Stimulated activated CD4-positive, alpha-beta T cell treated with anti-CD3 and anti-CD28 coated beads, TNF-alpha, amount 100 ng/mL, for 1 hour (primary cell): ENCODE results near the gene ST7L.

ENCODE experiments used
- DNase-seq, 3 donors: peaks; one replicate each; pipeline ENCODE4 v3.0.0-alpha.2; 2020; ENCODE audit warnings: low read depth in 3 of 3, low spot score in 1 of 3

Gene ST7L

DNA sequence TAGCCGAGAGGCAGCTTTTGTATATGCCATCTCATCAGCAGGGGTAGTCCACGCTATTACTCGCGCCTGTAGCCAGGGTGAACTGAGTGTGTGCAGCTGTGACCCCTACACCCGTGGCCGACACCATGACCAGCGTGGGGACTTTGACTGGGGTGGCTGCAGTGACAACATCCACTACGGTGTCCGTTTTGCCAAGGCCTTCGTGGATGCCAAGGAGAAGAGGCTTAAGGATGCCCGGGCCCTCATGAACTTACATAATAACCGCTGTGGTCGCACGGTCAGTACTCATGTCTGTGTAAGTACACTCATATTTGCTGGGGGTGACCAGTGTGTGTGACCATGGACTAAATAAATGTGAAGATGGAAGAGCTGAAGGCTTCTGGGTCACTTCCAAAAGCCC lies 102.8 kb downstream of the ST7L start:
- no peak for DNase-seq

DNA sequence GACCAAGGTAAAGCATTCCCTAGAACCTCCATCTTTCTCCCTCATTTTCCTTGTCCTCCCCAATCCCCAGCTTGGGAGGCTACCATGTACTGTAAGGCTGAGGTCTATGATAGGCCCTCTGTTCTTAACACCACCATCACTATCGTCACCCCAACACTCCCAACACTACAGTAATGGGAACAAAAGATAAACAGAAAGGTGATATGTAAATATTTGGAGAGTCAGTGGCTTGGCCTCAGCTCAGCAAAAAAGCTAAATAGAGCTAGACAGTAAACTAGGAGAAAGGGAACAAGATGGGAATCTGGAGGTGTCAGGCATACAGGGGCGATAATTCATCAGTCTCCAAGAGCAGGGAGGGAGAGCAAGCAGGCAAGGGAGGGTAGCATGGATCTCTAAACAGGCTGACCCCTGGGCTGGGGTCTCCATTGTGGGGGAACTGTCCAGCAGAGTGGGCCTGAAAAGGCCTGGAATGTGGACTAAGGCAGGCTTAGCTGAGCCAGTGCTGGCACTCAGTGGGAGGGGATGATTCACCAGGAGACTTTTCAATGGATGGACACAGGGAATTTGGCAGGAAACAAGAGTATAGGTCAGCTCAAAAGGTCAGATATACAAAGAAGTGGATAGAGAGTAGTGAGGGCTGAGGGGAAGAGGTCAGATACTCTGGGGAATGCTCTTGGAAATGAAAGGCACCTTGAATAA lies 103.5 kb downstream of the ST7L start:
- DNase-seq = no peak

DNA sequence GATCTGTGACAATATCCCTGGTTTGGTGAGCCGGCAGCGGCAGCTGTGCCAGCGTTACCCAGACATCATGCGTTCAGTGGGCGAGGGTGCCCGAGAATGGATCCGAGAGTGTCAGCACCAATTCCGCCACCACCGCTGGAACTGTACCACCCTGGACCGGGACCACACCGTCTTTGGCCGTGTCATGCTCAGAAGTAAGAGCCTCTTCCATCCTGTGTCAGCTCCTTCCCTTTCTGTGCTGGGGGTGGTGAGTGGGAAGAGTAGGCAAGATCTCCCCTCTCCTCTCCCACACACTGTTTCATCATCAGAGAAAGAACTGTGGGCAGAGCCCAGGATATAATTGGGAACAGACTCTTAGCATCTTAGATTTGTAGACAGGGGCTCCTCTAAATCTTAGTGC lies 104.0 kb downstream of the ST7L start:
- no peak for DNase-seq

GRCh38 chr1:112513112-112513870 lies 105.7 kb downstream of the ST7L start:
- no peak for DNase-seq

- no peak for DNase-seq
Observed at GRCh38 chr1:112511897-112512296, 107.0 kb downstream of the ST7L start.

DNA sequence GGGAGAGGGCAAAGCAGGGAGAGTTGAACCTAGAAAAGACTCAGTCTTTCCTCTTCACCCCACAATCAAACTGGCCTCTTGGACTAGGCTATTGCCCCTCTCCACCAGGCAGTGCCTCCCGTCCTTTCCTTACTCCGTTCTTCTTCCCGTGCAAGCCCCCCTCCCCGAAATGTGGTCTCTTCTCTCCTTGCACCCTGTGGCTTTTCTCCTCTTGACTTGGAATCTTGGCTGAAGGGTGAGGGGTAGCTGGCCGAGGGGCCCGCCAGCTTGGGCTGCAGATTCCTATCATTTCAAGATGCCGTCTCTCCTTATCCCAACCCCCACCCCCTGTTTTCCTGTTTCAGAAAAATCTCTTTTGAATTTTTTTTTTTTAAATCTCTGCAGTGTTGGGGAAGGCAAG lies 108.6 kb downstream of the ST7L start:
- DNase-seq = no peak

GRCh38 chr1:112509660-112510178 lies 109.2 kb downstream of the ST7L start:
- DNase-seq = no peak

DNA sequence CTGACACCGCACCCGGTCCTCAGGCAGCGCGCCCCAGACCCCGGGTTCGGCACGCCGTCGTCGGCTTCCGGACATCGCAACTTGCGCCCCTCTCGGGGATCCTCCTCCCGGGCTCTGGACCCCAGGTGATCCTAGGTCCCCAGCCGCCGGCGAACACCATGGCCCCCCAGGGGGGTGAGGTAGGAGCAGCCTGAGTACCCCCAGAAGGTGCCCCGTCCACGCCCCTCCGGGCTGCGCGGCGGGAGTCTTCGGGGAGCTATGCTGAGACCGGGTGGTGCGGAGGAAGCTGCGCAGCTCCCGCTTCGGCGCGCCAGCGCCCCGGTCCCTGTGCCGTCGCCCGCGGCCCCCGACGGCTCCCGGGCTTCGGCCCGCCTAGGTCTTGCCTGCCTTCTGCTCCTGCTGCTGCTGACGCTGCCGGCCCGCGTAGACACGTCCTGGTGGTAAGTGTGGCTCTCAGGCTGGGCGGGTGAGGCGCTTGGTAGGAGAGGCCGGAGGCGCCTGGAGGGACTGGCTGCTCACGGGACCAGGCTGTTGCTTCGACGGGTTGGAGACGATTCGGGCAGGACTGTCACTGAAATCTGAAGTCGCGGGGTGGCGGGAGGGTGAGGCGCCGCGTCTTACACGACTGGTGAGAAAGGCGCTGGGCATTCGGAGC lies 109.8 kb downstream of the ST7L start:
- peak in 1 of 3 donors; percentile 6 for DNase-seq

- peak in 2 of 3 donors; percentile 22 to 28 for DNase-seq
Observed at GRCh38 chr1:112508278-112509004, 110.5 kb downstream of the ST7L start, which contains the start of gene WNT2B. WNT2B (plus strand) TSS chr1:112508965; CDS start chr1:112509263, 298 bp downstream.

DNA sequence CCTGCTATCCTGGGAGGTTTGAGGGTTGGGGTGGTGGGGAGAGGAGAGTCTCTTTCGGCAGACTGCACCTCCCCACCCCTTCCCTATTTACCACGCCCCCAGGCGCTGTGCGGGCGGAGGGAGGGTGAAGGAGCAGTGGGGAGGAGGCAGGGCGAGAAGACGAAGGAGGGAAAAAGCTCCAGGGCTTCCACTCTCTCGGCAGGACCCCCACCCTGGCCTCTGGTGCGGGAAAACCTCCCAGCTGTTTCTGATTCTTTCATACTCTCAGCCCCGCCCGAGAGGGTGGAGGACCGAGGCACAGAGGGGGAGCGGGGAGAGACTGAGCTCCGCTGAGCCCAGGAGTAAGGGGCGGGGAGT lies 111.0 kb downstream of the ST7L start:
- DNase-seq = no peak

DNA sequence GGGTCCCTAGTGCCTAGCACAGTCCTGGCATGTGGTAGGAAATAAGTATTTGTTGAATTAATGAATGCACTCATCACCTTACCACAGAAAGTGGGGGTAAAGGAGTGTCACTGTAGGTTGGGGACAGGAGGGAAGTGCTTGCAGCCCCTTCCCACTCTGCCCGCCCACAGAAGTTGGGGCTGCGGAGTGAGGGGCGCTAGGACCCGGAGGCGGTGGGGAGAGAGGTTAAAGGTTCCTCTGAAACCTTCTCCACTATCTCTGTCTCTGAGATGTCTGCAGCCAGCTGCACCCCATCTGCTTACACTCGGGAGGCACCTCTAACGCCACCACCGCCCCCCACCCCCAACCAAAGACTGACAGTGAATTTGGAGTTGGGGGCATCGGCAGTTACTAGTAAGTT lies 111.6 kb downstream of the ST7L start:
- DNase-seq = no peak

DNA sequence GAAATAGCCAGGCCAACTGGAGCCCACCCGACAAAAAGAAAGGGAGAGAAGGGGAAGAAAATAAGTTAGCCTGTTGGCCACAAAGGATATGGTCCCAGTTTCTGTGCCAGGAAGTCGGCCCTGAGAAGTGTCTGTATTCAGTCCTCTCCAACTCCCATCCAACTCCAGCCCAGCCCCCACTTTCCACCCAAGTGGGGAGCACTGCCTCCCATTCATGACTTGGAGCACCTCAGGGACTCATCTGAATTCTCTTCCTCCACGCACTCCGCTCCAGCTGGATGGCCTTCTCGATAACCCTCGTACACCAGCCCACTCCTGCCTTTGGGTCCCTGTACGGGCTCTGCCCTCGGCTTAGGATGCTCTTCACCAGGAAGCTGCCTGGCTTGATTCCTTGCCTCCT lies 112.2 kb downstream of the ST7L start:
- DNase-seq = no peak

- no peak for DNase-seq
Observed at GRCh38 chr1:112506306-112506705, 112.6 kb downstream of the ST7L start.

GRCh38 chr1:112505878-112506277 lies 113.1 kb downstream of the ST7L start:
- no peak for DNase-seq

- no peak for DNase-seq
Observed at GRCh38 chr1:112505400-112505785, 113.5 kb downstream of the ST7L start.

GRCh38 chr1:112504661-112505399 lies 114.1 kb downstream of the ST7L start:
- DNase-seq = no peak

DNA sequence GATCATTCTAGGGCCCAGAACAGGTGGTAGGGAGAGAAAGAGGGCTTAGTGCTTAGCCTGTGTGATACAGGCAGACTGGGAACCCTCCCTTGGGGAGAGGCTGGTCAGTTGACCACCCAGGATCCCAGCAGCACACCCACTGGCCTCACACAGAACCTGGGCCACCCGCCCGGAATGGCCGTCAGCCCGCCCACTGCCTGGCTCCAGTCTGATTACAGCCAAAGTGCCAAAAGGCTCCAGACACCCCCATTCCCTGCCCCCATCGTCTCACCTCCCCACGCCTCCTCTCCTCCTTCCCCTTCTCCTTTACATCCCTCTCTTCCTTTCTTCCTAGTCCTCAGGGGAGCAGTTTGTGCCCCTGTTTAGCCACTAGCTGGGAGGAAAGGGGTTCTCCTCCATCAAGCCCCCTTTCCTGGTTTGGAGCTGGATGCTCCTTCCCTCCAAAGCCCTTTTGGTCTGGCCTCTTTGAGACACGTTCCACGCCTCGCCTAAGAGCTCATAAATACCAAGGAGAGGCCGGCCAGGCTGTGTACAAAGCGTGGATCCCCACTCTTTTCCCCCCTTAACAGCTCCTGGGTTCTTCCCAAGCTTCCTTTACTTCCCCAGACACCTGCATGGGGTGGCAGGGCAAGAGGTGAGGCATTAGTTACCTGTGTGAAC lies 114.8 kb downstream of the ST7L start:
- no peak for DNase-seq

- DNase-seq = no peak
Observed at GRCh38 chr1:112502826-112503225, 116.1 kb downstream of the ST7L start.

- DNase-seq = peak in 2 of 3 donors; percentile 18 to 41
Observed at GRCh38 chr1:112501810-112502641, 116.9 kb downstream of the ST7L start.
